HEK293 (cell line): ENCODE data around the gene DYNLRB2.

Experiments used
- GLIS1 ChIP-seq: fragments of 450-650 bp; formaldehyde crosslinking; IDR thresholded peaks from 2 replicates; pipeline ENCODE4 v1.5.1; 2016; ENCODE audit warnings: missing biosample characterization, missing genetic modification characterization
- OVOL3 ChIP-seq: fragments of 450-650 bp; formaldehyde crosslinking; IDR thresholded peaks from 2 replicates; pipeline ENCODE4 v1.5.1; 2016; ENCODE audit warnings: missing biosample characterization, missing genetic modification characterization
- SCRT1 ChIP-seq: fragments of 450-650 bp; formaldehyde crosslinking; IDR thresholded peaks from 2 replicates; pipeline ENCODE4 v1.5.1; 2016; ENCODE audit warnings: missing biosample characterization, missing genetic modification characterization, borderline replicate concordance
- SP3 ChIP-seq: fragments of 450-650 bp; formaldehyde crosslinking; IDR thresholded peaks from 2 replicates; pipeline ENCODE4 v1.5.1; 2016; ENCODE audit warnings: missing biosample characterization, missing genetic modification characterization
- TRIM28 ChIP-seq: IDR thresholded peaks from 2 replicates; pipeline ENCODE4 v1.6.1; 2011; ENCODE audit warnings: low read length, control low read depth, borderline replicate concordance
- YY1 ChIP-seq: fragments of 450-650 bp; formaldehyde crosslinking; IDR thresholded peaks from 2 replicates; pipeline ENCODE4 v1.5.1; 2018; ENCODE audit warnings: missing biosample characterization, missing genetic modification characterization
- ZBTB17 ChIP-seq: fragments of 450-650 bp; formaldehyde crosslinking; IDR thresholded peaks from 2 replicates; pipeline ENCODE4 v1.5.1; 2016; ENCODE audit warnings: missing biosample characterization, missing genetic modification characterization
- ZBTB20 ChIP-seq: fragments of 450-650 bp; formaldehyde crosslinking; IDR thresholded peaks from 2 replicates; pipeline ENCODE4 v1.5.1; 2016; ENCODE audit warnings: missing biosample characterization, missing genetic modification characterization
- ZBTB8A ChIP-seq: fragments of 450-650 bp; formaldehyde crosslinking; IDR thresholded peaks from 2 replicates; pipeline ENCODE4 v1.5.1; 2016; ENCODE audit warnings: missing biosample characterization, missing genetic modification characterization
- ZEB2 ChIP-seq: fragments of 450-650 bp; formaldehyde crosslinking; IDR thresholded peaks from 2 replicates; pipeline ENCODE4 v1.5.1; 2016; ENCODE audit warnings: missing biosample characterization, missing genetic modification characterization
- ZNF10 ChIP-seq: fragments of 450-650 bp; formaldehyde crosslinking; IDR thresholded peaks from 2 replicates; pipeline ENCODE4 v1.5.1; 2017; ENCODE audit warnings: missing biosample characterization, missing genetic modification characterization
- ZNF133 ChIP-seq: fragments of 450-650 bp; formaldehyde crosslinking; IDR thresholded peaks from 2 replicates; pipeline ENCODE4 v1.5.1; 2016; ENCODE audit warnings: missing biosample characterization, missing genetic modification characterization
- ZNF335 ChIP-seq: fragments of 450-650 bp; formaldehyde crosslinking; conservative IDR thresholded peaks from 2 replicates; pipeline ENCODE4 v1.5.1; 2016; ENCODE audit warnings: missing biosample characterization, missing genetic modification characterization
- ZNF341 ChIP-seq: fragments of 450-650 bp; formaldehyde crosslinking; IDR thresholded peaks from 2 replicates; pipeline ENCODE4; 2016; ENCODE audit warnings: low read depth, missing biosample characterization, missing genetic modification characterization
- ZNF426 ChIP-seq: fragments of 450-650 bp; formaldehyde crosslinking; IDR thresholded peaks from 2 replicates; pipeline ENCODE4 v1.5.1; 2017; ENCODE audit warnings: missing biosample characterization, missing genetic modification characterization, mild to moderate bottlenecking, inconsistent platforms, moderate library complexity
- ZNF501 ChIP-seq: fragments of 450-650 bp; formaldehyde crosslinking; IDR thresholded peaks from 2 replicates; pipeline ENCODE4 v1.5.1; 2016; ENCODE audit warnings: missing biosample characterization, missing genetic modification characterization
- ZNF530 ChIP-seq: fragments of 450-650 bp; formaldehyde crosslinking; IDR thresholded peaks from 2 replicates; pipeline ENCODE4 v1.5.1; 2016; ENCODE audit warnings: low read depth, missing biosample characterization, missing genetic modification characterization
- ZNF561 ChIP-seq: fragments of 450-650 bp; IDR thresholded peaks from 2 replicates; pipeline ENCODE4 v1.5.1; 2018; ENCODE audit warnings: missing biosample characterization, missing genetic modification characterization, borderline replicate concordance
- ZNF600 ChIP-seq: fragments of 450-650 bp; formaldehyde crosslinking; IDR thresholded peaks from 2 replicates; pipeline ENCODE4 v1.5.1; 2016; ENCODE audit warnings: missing biosample characterization, missing genetic modification characterization
- ZNF629 ChIP-seq: fragments of 450-650 bp; formaldehyde crosslinking; IDR thresholded peaks from 2 replicates; pipeline ENCODE4 v1.5.1; 2017; ENCODE audit warnings: missing biosample characterization, missing genetic modification characterization
- ZNF660 ChIP-seq: fragments of 450-650 bp; IDR thresholded peaks from 2 replicates; pipeline ENCODE4 v1.5.1; 2018; ENCODE audit warnings: missing biosample characterization, mild to moderate bottlenecking, missing genetic modification characterization
- ZNF777 ChIP-seq: fragments of 450-650 bp; formaldehyde crosslinking; IDR thresholded peaks from 2 replicates; pipeline ENCODE4 v1.5.1; 2017; ENCODE audit warnings: missing biosample characterization, missing genetic modification characterization, borderline replicate concordance
- ZSCAN16 ChIP-seq: fragments of 450-650 bp; formaldehyde crosslinking; IDR thresholded peaks from 2 replicates; pipeline ENCODE4 v1.5.1; 2016; ENCODE audit warnings: missing biosample characterization, missing genetic modification characterization
- ZSCAN30 ChIP-seq: fragments of 450-650 bp; IDR thresholded peaks from 2 replicates; pipeline ENCODE4 v1.5.1; 2018; ENCODE audit warnings: missing biosample characterization, mild to moderate bottlenecking, missing genetic modification characterization, moderate library complexity
- ZXDB ChIP-seq: fragments of 450-650 bp; formaldehyde crosslinking; IDR thresholded peaks from 2 replicates; pipeline ENCODE4 v1.5.1; 2016; ENCODE audit warnings: missing biosample characterization, missing genetic modification characterization
- TF ChIP-seq, protein P1 (sequence below): fragments of 450-650 bp; formaldehyde crosslinking; IDR thresholded peaks from 2 replicates; pipeline ENCODE4 v1.5.1; 2016; ENCODE audit warnings: missing biosample characterization, missing genetic modification characterization
- TF ChIP-seq, protein P2 (sequence below): fragments of 450-650 bp; formaldehyde crosslinking; IDR thresholded peaks from 2 replicates; pipeline ENCODE4; 2016; ENCODE audit warnings: missing biosample characterization, missing genetic modification characterization
- TF ChIP-seq, protein P3 (sequence below): fragments of 450-650 bp; formaldehyde crosslinking; IDR thresholded peaks from 2 replicates; pipeline ENCODE4 v1.5.1; 2016; ENCODE audit warnings: missing biosample characterization, missing genetic modification characterization
- TF ChIP-seq, protein P4 (sequence below): fragments of 450-650 bp; formaldehyde crosslinking; IDR thresholded peaks from 2 replicates; pipeline ENCODE4 v1.5.1; 2017; ENCODE audit warnings: missing biosample characterization, mild to moderate bottlenecking, missing genetic modification characterization, moderate library complexity
- TF ChIP-seq, protein P5 (sequence below): fragments of 450-650 bp; formaldehyde crosslinking; IDR thresholded peaks from 2 replicates; pipeline ENCODE4 v1.5.1; 2017; ENCODE audit warnings: missing biosample characterization, missing genetic modification characterization

Gene DYNLRB2

DNA sequence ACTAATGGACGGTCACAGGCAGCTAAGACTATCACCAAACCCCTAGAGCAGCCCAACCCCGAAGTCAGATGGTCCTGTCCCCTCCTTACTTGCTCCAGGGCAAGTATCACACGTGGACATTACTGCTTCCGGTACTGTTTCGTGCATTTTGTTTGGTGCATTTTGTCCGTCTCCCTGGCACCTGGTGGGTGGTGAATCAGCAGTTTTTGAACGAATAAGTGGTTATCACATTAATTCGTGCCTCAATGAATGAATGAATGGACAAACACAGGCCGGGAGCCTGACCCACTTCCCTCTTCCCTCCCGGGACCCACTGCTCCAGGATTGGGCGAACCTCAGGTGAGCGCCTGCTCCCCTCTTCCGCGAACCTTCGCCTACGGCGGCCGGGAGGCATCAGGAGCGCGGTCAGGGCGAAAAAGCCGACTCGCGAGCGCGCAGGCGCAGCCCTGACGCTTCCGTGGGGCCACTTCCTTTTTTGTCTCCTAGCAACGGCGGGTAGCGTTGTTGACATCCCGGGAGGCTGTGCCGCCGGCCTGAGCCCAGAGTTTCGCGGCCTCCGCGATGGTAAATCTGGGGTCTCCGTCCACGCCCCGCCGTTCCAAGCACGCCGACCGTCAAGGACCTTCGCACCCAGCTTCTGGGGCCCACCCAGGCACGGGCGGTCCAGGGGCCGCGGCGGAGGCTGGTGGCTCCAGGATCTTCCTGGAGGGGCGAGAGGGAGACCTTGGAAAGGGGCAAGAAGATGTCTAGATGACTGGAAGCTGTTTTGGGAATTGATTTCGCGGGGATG lies at the start of gene DYNLRB2 (continued):
- peak; percentile 97 for TF ChIP-seq ZNF561 (tag by site-specific recombination)
- TF ChIP-seq, protein P1, sequence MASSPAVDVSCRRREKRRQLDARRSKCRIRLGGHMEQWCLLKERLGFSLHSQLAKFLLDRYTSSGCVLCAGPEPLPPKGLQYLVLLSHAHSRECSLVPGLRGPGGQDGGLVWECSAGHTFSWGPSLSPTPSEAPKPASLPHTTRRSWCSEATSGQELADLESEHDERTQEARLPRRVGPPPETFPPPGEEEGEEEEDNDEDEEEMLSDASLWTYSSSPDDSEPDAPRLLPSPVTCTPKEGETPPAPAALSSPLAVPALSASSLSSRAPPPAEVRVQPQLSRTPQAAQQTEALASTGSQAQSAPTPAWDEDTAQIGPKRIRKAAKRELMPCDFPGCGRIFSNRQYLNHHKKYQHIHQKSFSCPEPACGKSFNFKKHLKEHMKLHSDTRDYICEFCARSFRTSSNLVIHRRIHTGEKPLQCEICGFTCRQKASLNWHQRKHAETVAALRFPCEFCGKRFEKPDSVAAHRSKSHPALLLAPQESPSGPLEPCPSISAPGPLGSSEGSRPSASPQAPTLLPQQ (tag by site-specific recombination), result peak; percentile 89
- peak; percentile 64; the same call in 1 of the 2 replicates for TF ChIP-seq ZNF501 (tag by site-specific recombination)
- peak; percentile 74 for TF ChIP-seq ZEB2 (tag by site-specific recombination)
- TF ChIP-seq, protein P2, sequence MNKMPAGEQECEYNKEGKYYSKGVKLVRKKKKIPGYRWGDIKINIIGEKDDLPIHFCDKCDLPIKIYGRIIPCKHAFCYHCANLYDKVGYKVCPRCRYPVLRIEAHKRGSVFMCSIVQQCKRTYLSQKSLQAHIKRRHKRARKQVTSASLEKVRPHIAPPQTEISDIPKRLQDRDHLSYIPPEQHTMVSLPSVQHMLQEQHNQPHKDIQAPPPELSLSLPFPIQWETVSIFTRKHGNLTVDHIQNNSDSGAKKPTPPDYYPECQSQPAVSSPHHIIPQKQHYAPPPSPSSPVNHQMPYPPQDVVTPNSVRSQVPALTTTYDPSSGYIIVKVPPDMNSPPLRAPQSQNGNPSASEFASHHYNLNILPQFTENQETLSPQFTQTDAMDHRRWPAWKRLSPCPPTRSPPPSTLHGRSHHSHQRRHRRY (tag by site-specific recombination), result no peak
- TF ChIP-seq TRIM28, result peak; percentile 18; the same call in 1 of the 2 replicates
- 0 out of 2 replicates have a peak, but pooled peaks have one; percentile 12 for TF ChIP-seq ZSCAN30 (tag by site-specific recombination)
- peak; percentile 65; the same call in 1 of the 2 replicates for TF ChIP-seq ZNF777 (tag by site-specific recombination)
- TF ChIP-seq ZNF341 (tag by site-specific recombination), result peak; percentile 82
- TF ChIP-seq ZBTB8A, result peak; percentile 64
- TF ChIP-seq SCRT1 (tag by site-specific recombination), result no peak
- 0 out of 2 replicates have a peak, but pooled peaks have one; percentile 11 for TF ChIP-seq OVOL3
- TF ChIP-seq, protein P3, sequence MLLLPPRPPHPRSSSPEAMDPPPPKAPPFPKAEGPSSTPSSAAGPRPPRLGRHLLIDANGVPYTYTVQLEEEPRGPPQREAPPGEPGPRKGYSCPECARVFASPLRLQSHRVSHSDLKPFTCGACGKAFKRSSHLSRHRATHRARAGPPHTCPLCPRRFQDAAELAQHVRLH (tag by site-specific recombination), result no peak; the same call in none of the 2 replicates
- peak; percentile 43; the same call in 1 of the 2 replicates for TF ChIP-seq SP3 (tag by site-specific recombination)
- 0 out of 2 replicates have a peak, but pooled peaks have one; percentile 15 for TF ChIP-seq ZNF133
- peak; percentile 94 for TF ChIP-seq ZNF660 (tag by site-specific recombination)
- peak; percentile 55; the same call in 1 of the 2 replicates for TF ChIP-seq ZNF600 (tag by site-specific recombination)
- TF ChIP-seq ZBTB17, result peak; percentile 81
- TF ChIP-seq GLIS1 (tag by site-specific recombination), result peak; percentile 57; the same call in 1 of the 2 replicates
- TF ChIP-seq ZXDB, result peak; percentile 87
- TF ChIP-seq ZBTB20, result peak; percentile 52; the same call in 1 of the 2 replicates
- peak; percentile 75 for TF ChIP-seq ZNF10
- peak; percentile 50; the same call in 1 of the 2 replicates for TF ChIP-seq ZSCAN16
- TF ChIP-seq YY1, result 0 out of 2 replicates have a peak, but pooled peaks have one; percentile 43
- no peak for TF ChIP-seq ZNF530 (tag by site-specific recombination)
- TF ChIP-seq ZNF426 (tag by site-specific recombination), result no peak
- TF ChIP-seq, protein P4, sequence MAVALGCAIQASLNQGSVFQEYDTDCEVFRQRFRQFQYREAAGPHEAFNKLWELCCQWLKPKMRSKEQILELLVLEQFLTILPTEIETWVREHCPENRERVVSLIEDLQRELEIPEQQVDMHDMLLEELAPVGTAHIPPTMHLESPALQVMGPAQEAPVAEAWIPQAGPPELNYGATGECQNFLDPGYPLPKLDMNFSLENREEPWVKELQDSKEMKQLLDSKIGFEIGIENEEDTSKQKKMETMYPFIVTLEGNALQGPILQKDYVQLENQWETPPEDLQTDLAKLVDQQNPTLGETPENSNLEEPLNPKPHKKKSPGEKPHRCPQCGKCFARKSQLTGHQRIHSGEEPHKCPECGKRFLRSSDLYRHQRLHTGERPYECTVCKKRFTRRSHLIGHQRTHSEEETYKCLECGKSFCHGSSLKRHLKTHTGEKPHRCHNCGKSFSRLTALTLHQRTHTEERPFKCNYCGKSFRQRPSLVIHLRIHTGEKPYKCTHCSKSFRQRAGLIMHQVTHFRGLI (tag by site-specific recombination), result peak; percentile 72; the same call in 1 of the 2 replicates
- peak; percentile 70 for TF ChIP-seq ZNF629
- TF ChIP-seq ZNF335 (tag by site-specific recombination), result peak; percentile 90
- TF ChIP-seq, protein P5, sequence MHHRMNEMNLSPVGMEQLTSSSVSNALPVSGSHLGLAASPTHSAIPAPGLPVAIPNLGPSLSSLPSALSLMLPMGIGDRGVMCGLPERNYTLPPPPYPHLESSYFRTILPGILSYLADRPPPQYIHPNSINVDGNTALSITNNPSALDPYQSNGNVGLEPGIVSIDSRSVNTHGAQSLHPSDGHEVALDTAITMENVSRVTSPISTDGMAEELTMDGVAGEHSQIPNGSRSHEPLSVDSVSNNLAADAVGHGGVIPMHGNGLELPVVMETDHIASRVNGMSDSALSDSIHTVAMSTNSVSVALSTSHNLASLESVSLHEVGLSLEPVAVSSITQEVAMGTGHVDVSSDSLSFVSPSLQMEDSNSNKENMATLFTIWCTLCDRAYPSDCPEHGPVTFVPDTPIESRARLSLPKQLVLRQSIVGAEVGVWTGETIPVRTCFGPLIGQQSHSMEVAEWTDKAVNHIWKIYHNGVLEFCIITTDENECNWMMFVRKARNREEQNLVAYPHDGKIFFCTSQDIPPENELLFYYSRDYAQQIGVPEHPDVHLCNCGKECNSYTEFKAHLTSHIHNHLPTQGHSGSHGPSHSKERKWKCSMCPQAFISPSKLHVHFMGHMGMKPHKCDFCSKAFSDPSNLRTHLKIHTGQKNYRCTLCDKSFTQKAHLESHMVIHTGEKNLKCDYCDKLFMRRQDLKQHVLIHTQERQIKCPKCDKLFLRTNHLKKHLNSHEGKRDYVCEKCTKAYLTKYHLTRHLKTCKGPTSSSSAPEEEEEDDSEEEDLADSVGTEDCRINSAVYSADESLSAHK, result 0 out of 2 replicates have a peak, but pooled peaks have one; percentile 26
